ENCODE results near the gene MTMR10.

The MTMR10 gene

GRCh38 chr15:30953731-30954378, 37.6 kb downstream of the MTMR10 start:
- DNase-seq: no peak

DNA sequence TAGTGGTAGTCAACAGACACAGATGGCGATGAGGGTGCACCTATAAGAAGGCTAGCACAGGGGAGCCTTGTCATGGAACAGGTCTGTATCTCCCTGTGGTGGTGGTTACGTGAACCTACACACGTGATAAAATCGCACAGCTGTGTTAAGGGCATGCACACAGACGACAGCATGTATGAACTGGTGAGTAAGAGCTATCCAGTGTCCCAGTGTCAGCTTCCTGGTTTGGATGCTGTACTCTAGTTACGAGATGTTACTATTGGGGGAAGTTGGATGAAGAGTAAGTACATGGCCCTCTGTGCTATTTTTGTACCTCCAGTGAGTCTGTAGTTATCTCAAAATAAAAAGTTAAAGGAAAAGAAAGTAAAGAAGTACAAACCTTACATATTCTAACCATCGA, 38.2 kb downstream of the MTMR10 start:
- no peak for DNase-seq

DNA sequence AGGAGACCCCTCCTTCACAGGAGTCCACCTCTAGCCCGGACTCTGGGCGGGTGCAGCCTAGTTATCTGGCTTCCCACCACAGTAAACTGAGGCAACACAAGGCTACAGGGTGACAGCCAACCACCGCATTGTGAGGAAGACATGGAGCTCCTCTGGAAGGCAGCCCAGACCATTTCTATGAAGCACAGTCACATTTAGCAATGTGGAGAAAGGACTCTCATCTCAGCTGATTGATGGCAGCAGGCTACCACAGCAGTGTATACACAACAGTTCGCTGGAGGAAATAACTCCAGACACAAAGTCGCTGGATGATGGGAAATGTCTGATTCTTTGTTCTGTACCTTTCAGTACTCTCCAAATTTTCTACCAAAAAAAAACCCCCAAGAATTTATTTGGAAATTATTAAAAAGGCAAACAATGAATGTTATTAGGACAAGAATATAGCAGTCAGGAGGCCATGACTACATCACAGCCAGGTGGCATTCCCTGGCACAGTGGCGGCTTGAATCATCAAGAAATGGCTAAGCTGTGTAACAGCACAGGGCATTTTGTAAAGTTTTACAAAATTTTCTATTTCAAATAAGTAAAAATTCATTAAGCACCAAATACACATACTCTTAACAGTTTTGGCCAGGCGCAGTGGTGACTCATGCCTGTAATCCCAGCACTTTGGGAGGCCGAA, 47.6 kb downstream of the MTMR10 start:
- no peak for DNase-seq

DNA sequence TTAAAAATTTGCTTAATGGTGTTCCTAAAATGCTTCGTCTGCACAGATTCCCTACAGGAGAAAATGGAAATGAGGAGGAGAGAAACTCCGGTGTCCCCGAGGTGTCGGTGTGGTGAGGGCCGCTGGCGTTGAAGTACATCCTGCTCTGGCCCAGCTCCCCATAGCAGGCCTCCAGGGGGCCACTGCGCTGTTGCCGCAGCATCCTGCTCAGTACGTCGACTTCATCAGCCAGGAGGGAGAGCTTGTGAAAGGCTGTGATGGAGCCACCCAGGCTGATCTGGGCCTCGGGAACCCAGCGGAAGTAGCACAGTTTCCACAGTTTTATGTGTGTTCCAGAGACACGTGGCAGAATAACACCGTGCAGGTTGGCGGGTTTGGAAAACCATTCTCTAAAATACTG, 49.9 kb downstream of the MTMR10 start:
- DNase-seq: no peak

- no peak for DNase-seq
Observed at GRCh38 chr15:30940359-30940758, 51.1 kb downstream of the MTMR10 start.

GRCh38 chr15:30939161-30939560, 52.3 kb downstream of the MTMR10 start:
- DNase-seq: no peak

GRCh38 chr15:30933293-30933692, 58.1 kb downstream of the MTMR10 start:
- DNase-seq: no peak

DNA sequence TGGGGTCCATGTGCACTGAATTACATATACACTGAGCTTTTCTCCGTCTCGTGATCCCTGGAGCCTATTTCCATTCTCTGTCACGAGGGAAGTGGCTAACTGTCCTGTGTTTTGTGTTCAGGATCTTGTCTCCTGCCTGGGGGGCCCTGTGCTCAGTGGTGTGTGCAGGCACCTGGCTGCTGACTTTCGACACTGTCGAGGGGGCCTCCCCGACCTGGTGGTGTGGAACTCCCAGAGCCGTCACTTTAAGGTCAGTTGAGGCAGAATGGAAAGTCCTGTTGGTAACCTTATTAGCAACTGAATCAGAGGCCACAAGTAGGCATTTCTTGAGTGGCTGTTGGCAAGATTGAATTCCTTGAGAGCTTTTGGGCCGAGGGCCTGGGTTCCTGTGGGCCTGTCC, 61.0 kb downstream of the MTMR10 start:
- no peak for DNase-seq

DNA sequence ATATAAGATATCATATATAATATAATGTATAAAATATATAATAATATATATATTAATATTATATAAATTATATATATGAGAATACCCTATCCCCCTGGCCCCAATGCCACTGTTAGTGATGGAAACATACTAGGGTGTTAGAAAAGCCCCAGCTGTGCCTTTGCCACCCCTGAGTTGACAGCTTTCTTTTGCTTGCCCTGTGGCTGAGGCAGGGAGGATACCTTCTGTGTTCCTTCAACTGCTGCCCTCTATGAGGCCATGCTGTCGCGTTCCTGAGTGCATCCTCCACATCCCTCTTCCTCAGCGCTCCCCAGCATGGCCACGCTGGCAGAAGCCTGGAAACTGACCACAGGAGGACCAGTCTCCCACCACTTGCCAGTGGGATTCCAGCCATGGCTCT, 61.4 kb downstream of the MTMR10 start:
- no peak for DNase-seq

DNA sequence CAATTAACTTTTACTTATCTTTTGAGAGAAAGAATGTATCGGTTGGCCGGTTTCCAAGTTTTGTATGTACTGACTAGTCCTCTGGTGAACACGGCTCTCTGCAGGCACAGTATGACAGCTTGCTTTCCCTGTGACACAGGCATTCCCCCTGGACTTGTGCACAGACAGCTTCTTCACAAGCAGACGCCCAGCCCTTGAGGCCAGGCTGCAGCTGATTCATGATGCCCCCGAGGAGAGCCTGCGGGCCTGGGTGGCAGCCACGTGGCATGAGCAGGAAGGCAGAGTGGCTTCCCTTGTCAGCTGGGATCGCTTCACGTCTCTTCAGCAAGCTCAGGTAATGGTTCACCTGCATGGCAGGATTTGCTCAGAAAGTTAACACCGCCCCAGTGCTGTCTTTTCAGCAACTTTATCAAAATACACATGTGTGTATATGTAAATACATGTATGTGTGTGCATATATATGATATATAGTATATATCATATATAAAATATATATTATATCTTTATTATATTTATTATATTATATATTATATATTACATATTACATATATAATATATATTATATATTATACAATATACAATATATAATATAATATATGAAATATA, 62.3 kb downstream of the MTMR10 start:
- DNase-seq: no peak

DNA sequence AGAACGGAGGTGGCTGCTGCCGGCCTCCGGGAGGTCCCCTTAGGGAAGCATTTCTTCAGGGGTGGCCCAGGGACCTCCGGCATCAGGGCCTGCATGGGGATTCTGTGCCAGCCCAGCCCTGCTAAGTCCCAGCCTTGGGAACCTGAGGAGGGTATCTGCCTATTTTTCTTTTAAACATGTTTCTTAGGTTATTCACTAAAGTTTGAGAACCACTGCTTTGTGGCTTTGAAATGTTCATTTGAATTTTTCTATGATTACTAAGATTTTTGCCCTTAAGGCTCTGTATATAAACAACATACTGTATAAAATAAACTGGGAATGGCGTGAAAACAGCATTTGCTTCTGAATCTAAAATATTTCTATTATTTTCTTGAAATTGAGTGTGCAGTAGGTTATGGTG, 63.4 kb downstream of the MTMR10 start:
- DNase-seq: no peak

DNA sequence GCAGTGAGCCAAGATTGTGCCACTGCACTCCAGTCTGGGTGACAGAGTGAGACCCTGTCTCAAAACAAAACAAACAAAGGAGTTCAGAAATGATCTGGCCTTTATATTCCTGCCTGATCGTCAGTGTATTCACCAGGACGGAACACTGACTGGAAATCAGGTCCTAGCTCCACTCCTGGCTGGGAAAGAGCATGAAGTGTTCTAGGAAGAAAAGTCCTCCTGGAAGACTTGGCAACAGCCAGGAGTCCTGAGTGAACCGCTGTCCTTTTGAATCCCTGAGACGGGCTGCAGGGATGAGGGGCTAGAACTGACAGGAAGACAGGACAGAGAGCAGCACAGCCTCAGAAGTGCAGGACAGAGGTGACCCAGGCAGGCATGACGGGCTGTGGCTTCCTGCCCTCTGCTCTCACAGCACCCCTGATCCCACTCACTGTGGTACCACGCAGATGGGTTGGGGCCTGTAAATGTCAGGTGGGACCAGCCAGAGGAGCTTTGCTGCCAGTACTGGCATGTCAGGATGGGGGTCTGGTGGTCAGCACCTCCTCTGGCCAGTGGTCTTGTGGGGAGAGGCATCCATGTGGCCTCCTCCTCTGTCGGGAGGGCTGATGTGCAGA, 64.2 kb downstream of the MTMR10 start:
- no peak for DNase-seq

DNA sequence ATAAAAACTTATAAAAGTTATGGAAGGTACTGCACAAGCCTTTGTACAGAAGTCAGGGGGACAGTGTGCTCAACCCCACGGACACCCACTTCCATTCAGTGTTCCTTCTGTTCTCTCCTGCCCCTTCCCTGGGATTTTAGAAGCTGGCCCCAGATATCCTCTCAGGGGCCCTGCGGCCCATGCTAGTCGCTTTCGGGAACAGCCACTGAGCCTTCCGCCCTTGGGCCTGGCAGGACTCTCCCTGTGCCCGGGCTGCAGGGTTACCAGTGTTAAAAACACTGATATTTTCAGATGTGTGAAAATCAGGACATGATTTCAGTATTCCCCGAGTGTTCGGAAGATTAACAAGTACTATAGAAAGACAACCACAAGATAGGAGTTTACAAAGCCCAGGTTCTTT, 65.3 kb downstream of the MTMR10 start:
- no peak for DNase-seq

DNA sequence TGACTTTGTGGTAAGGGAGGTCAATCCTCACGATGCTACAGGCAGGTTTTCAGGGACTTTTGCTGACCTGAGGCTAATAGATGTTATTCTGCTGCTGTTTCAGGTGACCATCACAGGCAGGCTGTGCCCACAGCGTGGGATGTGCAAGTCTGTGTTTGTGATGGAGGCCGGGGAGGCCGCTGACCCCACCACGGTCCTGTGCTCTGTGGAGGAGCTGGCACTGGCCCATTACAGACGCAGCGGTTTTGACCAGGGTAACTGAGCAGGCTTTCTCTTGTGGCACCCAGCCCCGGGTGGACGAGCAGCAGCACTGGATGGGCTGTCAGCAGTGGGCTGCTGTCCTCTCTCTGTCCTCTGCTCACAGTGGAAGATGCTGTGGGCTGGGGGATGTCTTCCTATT, 65.7 kb downstream of the MTMR10 start:
- DNase-seq: no peak

- DNase-seq: no peak
Observed at GRCh38 chr15:30924353-30924752, 67.1 kb downstream of the MTMR10 start.

GRCh38 chr15:30923429-30923828, 68.0 kb downstream of the MTMR10 start:
- no peak for DNase-seq

- DNase-seq: no peak
Observed at GRCh38 chr15:30922480-30923311, 68.7 kb downstream of the MTMR10 start.

DNA sequence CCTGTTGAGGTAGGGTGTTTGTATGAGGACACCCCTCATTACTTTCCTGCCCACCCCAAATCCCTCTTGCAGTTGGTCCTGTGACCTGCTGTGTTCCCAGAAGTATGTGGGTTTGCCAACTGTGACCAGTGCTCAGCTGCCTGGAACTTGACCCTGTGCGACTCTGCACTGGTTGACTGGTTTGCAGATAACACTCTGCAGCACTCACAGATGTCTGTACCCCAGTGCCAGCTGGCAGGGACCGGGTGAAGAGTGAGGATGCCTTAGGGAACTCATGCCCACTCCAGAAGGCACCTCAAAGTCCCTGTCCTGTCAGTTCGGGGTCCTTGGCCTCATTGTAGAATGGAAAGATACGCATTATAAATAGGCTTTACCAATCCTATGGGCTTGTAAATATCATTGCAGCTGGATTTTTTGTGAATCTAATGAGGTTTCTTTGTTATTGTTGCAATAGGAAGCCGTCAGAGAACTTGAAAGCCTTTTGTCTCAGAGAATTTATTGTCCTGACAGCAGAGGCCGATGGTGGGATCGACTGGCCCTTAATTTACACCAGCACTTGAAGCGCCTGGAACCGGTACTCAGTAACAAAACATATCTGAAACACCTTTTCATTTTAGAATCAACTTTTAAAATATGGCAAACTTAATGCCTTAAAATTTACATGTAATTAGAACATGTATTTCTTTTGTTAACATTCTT, 69.5 kb downstream of the MTMR10 start:
- DNase-seq: no peak

DNA sequence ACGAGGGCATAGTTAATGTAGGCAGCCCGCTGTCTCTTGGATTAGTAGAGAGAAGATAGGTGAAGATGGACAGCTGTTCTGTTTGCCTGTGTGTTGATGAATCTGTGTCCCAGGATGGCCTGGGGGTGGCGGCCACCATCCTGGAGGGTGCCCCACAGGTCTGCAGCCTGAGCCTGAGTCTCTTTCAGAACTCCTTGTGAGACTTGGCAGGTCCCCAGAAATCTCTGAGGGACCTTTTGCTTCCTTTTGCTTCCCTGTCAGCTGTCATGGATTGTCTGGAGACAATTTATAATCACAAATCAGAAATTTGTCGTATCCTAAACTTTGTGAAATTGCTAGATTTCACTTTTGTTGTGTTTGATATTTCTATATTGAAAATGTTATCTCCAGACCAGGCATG, 70.3 kb downstream of the MTMR10 start:
- DNase-seq: no peak

GRCh38 chr15:30919877-30920550, 71.4 kb downstream of the MTMR10 start:
- DNase-seq: no peak

- DNase-seq: no peak
Observed at GRCh38 chr15:30918366-30918765, 73.1 kb downstream of the MTMR10 start.

- no peak for DNase-seq
Observed at GRCh38 chr15:30917675-30918074, 73.8 kb downstream of the MTMR10 start.
